H1 (cell line): ENCODE results near the gene NCKIPSD. TPM values are rescaled to one million over a fixed set of nuclear protein-coding genes. Genes with fewer than 3 reads are reported as not detected.

Experiments used
- CTCF ChIA-PET: fragments of 300-600 bp; sonication (Branson Sonifier 250); formaldehyde crosslinking; loops from one replicate; lab custom pipeline; 2021; ENCODE audit not compliant: partially characterized antibody; lab: Charles Lee
- POLR2A ChIA-PET: fragments of 300-600 bp; sonication (Branson Sonifier 250); formaldehyde crosslinking; loops from one replicate; lab custom pipeline; 2021; ENCODE audit warnings: inconsistent platforms; ENCODE audit not compliant: partially characterized antibody; lab: Charles Lee
- DNase-seq, 2 experiments: peaks; one replicate each; pipeline versions ENCODE4 v3.0.0 to v3.0.0-alpha.2; 2010 to 2022; ENCODE audit warnings: low spot score in 2 of 2, low read depth in 1 of 2, mixed read lengths in 1 of 2
- FAIRE-seq: peaks from 2 replicates; lab custom pipeline; 2011; peaks lifted over from hg19 to GRCh38; lab: Jason Lieb, UNC
- H2AFZ ChIP-seq: 2 replicates; pipeline ENCODE4 v1.8.1; 2012; ENCODE audit warnings: low read length, inconsistent platforms
- H2AK5ac ChIP-seq: 2 replicates; pipeline ENCODE4 v1.6.1; 2013; ENCODE audit warnings: low read depth, low read length
- H2BK120ac ChIP-seq: replicated peaks from 2 replicates; pipeline ENCODE3; 2013; ENCODE audit warnings: low read depth, low read length, inconsistent platforms
- H2BK12ac ChIP-seq: 2 replicates; pipeline ENCODE4 v1.6.1; 2013; ENCODE audit warnings: low read depth, low read length
- H2BK15ac ChIP-seq: 2 replicates; pipeline ENCODE4 v1.6.1; 2013; ENCODE audit warnings: low read length
- H2BK20ac ChIP-seq: 2 replicates; pipeline ENCODE4 v1.6.1; 2013; ENCODE audit warnings: low read length
- H2BK5ac ChIP-seq: 2 replicates; pipeline ENCODE4 v1.6.1; 2013; ENCODE audit warnings: low read depth, low read length
- H3K14ac ChIP-seq: 2 replicates; pipeline ENCODE4 v1.6.1; 2013; ENCODE audit warnings: inconsistent platforms; ENCODE audit not compliant: insufficient read length
- H3K18ac ChIP-seq: 2 replicates; pipeline ENCODE4 v1.6.1; 2013; ENCODE audit warnings: low read length; ENCODE audit errors: extremely low read depth
- H3K23ac ChIP-seq: 2 replicates; pipeline ENCODE4 v1.6.1; 2013; ENCODE audit warnings: inconsistent platforms; ENCODE audit not compliant: insufficient read length
- H3K23me2 ChIP-seq: 2 replicates; pipeline ENCODE4 v1.6.1; 2013; ENCODE audit warnings: low read depth, low read length
- H3K27ac ChIP-seq: 2 replicates; pipeline ENCODE4 v1.6.1; 2011; ENCODE audit warnings: low read depth, low read length, inconsistent platforms
- H3K27me3 ChIP-seq, 4 experiments: replicated peaks in 1 of 4; 1 replicate in 1 of 4; 2 replicates in 3 of 4; pipeline versions ENCODE4 v1.6.1 to v1.8.1; 2011 to 2013; ENCODE audit warnings: low read length in 3 of 4, mild to moderate bottlenecking in 3 of 4, inconsistent platforms in 2 of 4, mixed read lengths in 2 of 4, moderate library complexity in 1 of 4; ENCODE audit not compliant: control insufficient read depth in 3 of 4, insufficient read depth in 3 of 4; ENCODE audit errors: extremely low read depth in 1 of 4
- H3K36me3 ChIP-seq, 4 experiments: 2 replicates each; pipeline versions ENCODE4 v1.6.1 to v1.8.1; 2011 to 2013; ENCODE audit warnings: mild to moderate bottlenecking in 4 of 4, low read length in 3 of 4, moderate library complexity in 2 of 4, control low read depth in 1 of 4, inconsistent platforms in 1 of 4; ENCODE audit not compliant: insufficient read depth in 4 of 4, control insufficient read depth in 2 of 4
- H3K4ac ChIP-seq: replicated peaks from 2 replicates; pipeline ENCODE3; 2013; ENCODE audit warnings: low read length, low read depth, mixed read lengths, inconsistent platforms; ENCODE audit not compliant: insufficient read length
- H3K4me1 ChIP-seq, 4 experiments: replicated peaks in 1 of 4; 1 replicate in 1 of 4; 2 replicates in 3 of 4; pipeline versions ENCODE4 v1.6.1 to v1.8.1; 2011 to 2013; ENCODE audit warnings: low read length in 3 of 4, inconsistent platforms in 2 of 4, mixed read lengths in 1 of 4; ENCODE audit not compliant: insufficient read depth in 4 of 4, control insufficient read depth in 3 of 4
- H3K4me2 ChIP-seq, 2 experiments: 2 replicates each; pipeline versions ENCODE4 v1.6.1 to v1.8.1; 2011 to 2013; ENCODE audit warnings: low read depth in 2 of 2, low read length in 2 of 2, control low read depth in 1 of 2, inconsistent platforms in 1 of 2, mild to moderate bottlenecking in 1 of 2; ENCODE audit not compliant: insufficient read depth in 1 of 2
- H3K4me3 ChIP-seq, 4 experiments: fragments of 200-600, 300-600 bp in 1 of 4; sonication (generic), shearing (Covaris generic), sonication (Bioruptor Twin) in 1 of 4; 2 replicates each; pipeline versions ENCODE4 v1.5.1 to v1.8.1; 2011 to 2016; ENCODE audit warnings: low read length in 4 of 4, low read depth in 3 of 4, control low read depth in 2 of 4, inconsistent platforms in 2 of 4, mild to moderate bottlenecking in 2 of 4, mixed read lengths in 1 of 4, moderate library complexity in 1 of 4; ENCODE audit not compliant: insufficient read depth in 2 of 4; ENCODE audit errors: extremely low read depth in 1 of 4
- H3K56ac ChIP-seq: replicated peaks from 2 replicates; pipeline ENCODE3; 2013; ENCODE audit warnings: low read depth, mild to moderate bottlenecking, mixed read lengths, low read length, inconsistent platforms; ENCODE audit not compliant: insufficient read length
- H3K79me1 ChIP-seq: 2 replicates; pipeline ENCODE4 v1.6.1; 2013; ENCODE audit warnings: low read depth, low read length, control low read depth
- H3K79me2 ChIP-seq, 2 experiments: 2 replicates each; pipeline versions ENCODE4 v1.6.1 to v1.8.1; 2012 to 2013; ENCODE audit warnings: low read length in 2 of 2, mild to moderate bottlenecking in 2 of 2, inconsistent platforms in 1 of 2; ENCODE audit not compliant: insufficient read depth in 2 of 2, control insufficient read depth in 1 of 2
- H3K9ac ChIP-seq, 4 experiments: replicated peaks in 1 of 4; 1 replicate in 1 of 4; 2 replicates in 3 of 4; pipeline versions ENCODE4 v1.6.1 to v1.8.1; 2011 to 2013; ENCODE audit warnings: low read depth in 3 of 4, low read length in 3 of 4, control low read depth in 2 of 4, mild to moderate bottlenecking in 2 of 4, moderate library complexity in 2 of 4, inconsistent platforms in 1 of 4; ENCODE audit errors: extremely low read depth in 1 of 4
- H3K9me3 ChIP-seq, 2 experiments: 2 replicates each; pipeline versions ENCODE4 v1.6.1 to v1.8.1; 2012 to 2013; ENCODE audit warnings: mild to moderate bottlenecking in 2 of 2, moderate library complexity in 2 of 2, control low read depth in 1 of 2, inconsistent platforms in 1 of 2, low read depth in 1 of 2, low read length in 1 of 2, mixed read lengths in 1 of 2; ENCODE audit not compliant: insufficient read depth in 2 of 2
- H4K20me1 ChIP-seq, 2 experiments: replicated peaks in 1 of 2; 2 replicates each; pipeline versions ENCODE3 to v1.8.1; 2011 to 2013; ENCODE audit warnings: inconsistent platforms in 2 of 2, low read length in 2 of 2, mild to moderate bottlenecking in 1 of 2; ENCODE audit not compliant: insufficient read depth in 2 of 2, control insufficient read depth in 1 of 2
- H4K5ac ChIP-seq: 2 replicates; pipeline ENCODE4 v1.6.1; 2013; ENCODE audit warnings: low read length, low read depth, mixed read lengths, inconsistent platforms; ENCODE audit not compliant: insufficient read length
- H4K8ac ChIP-seq: 2 replicates; pipeline ENCODE4 v1.8.0; 2013; ENCODE audit warnings: mild to moderate bottlenecking, moderate library complexity, low read length, inconsistent platforms; ENCODE audit not compliant: insufficient read depth; ENCODE audit errors: extremely low read depth
- H4K91ac ChIP-seq: replicated peaks from 2 replicates; pipeline ENCODE3; 2013; ENCODE audit warnings: low read length, mixed read lengths, inconsistent platforms; ENCODE audit not compliant: insufficient read length
- BRCA1 ChIP-seq: IDR thresholded peaks from 2 replicates; pipeline ENCODE4 v1.6.1; 2012; ENCODE audit warnings: low read depth, low read length, improper control_type of control experiment
- KDM5A ChIP-seq: fragments of 200-600 bp; IDR thresholded peaks from 2 replicates; pipeline ENCODE4 v1.7.1; 2012; ENCODE audit warnings: mild to moderate bottlenecking, low read length, inconsistent platforms, mixed read lengths
- POLR2AphosphoS5 ChIP-seq: IDR thresholded peaks from 2 replicates; pipeline ENCODE4 v1.6.1; 2011; ENCODE audit warnings: low read depth, low read length
- RAD21 ChIP-seq, 2 experiments: IDR thresholded peaks in 1 of 2; conservative IDR thresholded peaks in 1 of 2; 2 replicates each; pipeline ENCODE4 v1.6.1; 2011; ENCODE audit warnings: low read depth in 2 of 2, low read length in 2 of 2, improper control_type of control experiment in 1 of 2, inconsistent platforms in 1 of 2, mild to moderate bottlenecking in 1 of 2, moderate library complexity in 1 of 2
- RNF2 ChIP-seq: fragments of 200-900, 300-1000 bp; sonication (generic); IDR thresholded peaks from 2 replicates; pipeline ENCODE4 v1.7.1; 2016; ENCODE audit warnings: borderline replicate concordance, low read depth, mild to moderate bottlenecking, antibody characterized with exemption, low read length; ENCODE audit not compliant: poor library complexity, severe bottlenecking; ENCODE audit errors: missing control alignments
- SP1 ChIP-seq: IDR thresholded peaks from 2 replicates; pipeline ENCODE4 v1.6.1; 2011; ENCODE audit warnings: low read depth, low read length
- SRF ChIP-seq: IDR thresholded peaks from 2 replicates; pipeline ENCODE4 v1.6.1; 2011; ENCODE audit warnings: mild to moderate bottlenecking, low read depth, low read length, moderate library complexity
- SUZ12 ChIP-seq: fragments of 200-600 bp; sonication (generic); IDR thresholded peaks from 2 replicates; pipeline ENCODE4 v1.6.1; 2012; ENCODE audit warnings: mild to moderate bottlenecking, inconsistent platforms, low read length, moderate library complexity, mixed read lengths
- ZNF274 ChIP-seq: IDR thresholded peaks from 2 replicates; pipeline ENCODE4 v1.7.0; 2012; ENCODE audit warnings: low read length, borderline replicate concordance; ENCODE audit errors: extremely low read depth
- WGBS, 2 experiments: shearing (Covaris generic) in 1 of 2; methylation state at CpG; one replicate each; pipeline versions ENCODE4 v1.1.6 to v1.1.7; 2013 to 2015; ENCODE audit warnings: low lambda C conversion rate in 2 of 2, mixed read lengths in 2 of 2, inconsistent platforms in 1 of 2, low coverage in 1 of 2, missing lambda C conversion rate in 1 of 2; ENCODE audit not compliant: insufficient replicate concordance in 2 of 2, insufficient coverage in 1 of 2, insufficient read length in 1 of 2; ENCODE audit errors: extremely low coverage in 1 of 2, missing lambda C conversion rate in 1 of 2; 5-methylcytosine and 5-hydroxymethylcytosine counted together
- polyA plus RNA-seq, 7 experiments: library from polyadenylated mRNA; depleted of rRNA in 3 of 7; stranded (reverse) in 5 of 7; unstranded in 2 of 7; fragments of >200 nt in 5 of 7; fragments of 200-250 nt in 2 of 7; gene quantifications; 1 replicate in 5 of 7; 2 replicates in 1 of 7; 4 replicates in 1 of 7; pipeline versions ENCODE4 v1.2.1 to v1.2.3, GENCODE V29; 2011 to 2013; ENCODE audit warnings: missing spikeins in 2 of 7, mixed read lengths in 2 of 7
- total RNA-seq: library from RNA; stranded (reverse); fragmentation: NEBNext Ultra II Directional; extraction: Animal tissue kit (Norgen Biotek cat#: 25700); gene quantifications from 2 replicates; pipeline ENCODE4 v1.2.1, GENCODE V29; 2021

Gene NCKIPSD
- total and polyA plus RNA-seq, 2 of the 8 experiments (the other 6 are each of a cell fraction or from before 2014, with no cell fraction given) = 34.7 to 91.8 TPM

DNA sequence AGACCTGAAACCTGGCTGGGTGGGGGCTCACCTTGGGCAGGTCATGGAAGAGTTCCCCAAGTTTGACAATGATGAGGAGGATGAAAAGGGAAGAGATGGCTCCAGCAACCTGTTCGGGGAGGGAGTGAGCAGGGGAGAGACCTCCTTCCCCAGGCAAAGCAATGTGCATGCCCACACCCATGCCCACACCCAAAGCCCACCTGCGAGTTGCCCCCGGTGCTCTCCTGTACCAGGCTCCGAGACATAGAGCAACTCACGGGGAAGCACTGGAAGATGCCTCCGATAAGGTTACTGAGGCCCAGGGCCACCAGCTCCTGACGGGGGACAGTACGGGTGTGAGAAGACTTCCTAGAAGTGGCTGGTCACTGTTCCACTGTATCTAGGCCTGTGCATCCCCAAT is 55.3 kb downstream of the NCKIPSD start:
- Histone ChIP-seq H3K27me3 (no peaks in the 10 kb centered on the region; a peak in 1 of 7 replicates), H3K9ac (no peak overlapping the region), H4K91ac (no peak overlapping the region), H4K5ac (no peak overlapping the region), H2BK12ac (no peak overlapping the region), H3K36me3 (peaks cover 20 to 55% (median 34%) of the 10 kb centered on the region in 4 experiments), H3K79me2 (peaks cover 0 to 9% of the 10 kb centered on the region in 2 experiments; a peak in 1 of 4 replicates), H2BK20ac (no peak overlapping the region), H3K18ac (no peak overlapping the region), H2BK15ac (no peak overlapping the region), H3K56ac (no peak overlapping the region), H2AK5ac (no peak overlapping the region), H2AFZ (no peak overlapping the region), H3K23ac (no peak overlapping the region), H3K4ac (no peak overlapping the region), H3K9me3 (no peaks in the 10 kb centered on the region), H3K4me1 (peaks cover 0 to 2% (median 0%) of the 10 kb centered on the region in 4 experiments; a peak in 2 of 7 replicates), H4K20me1 (peaks cover 6 to 34% of the 10 kb centered on the region in 2 experiments), H3K79me1 (peaks cover 7% of the 10 kb centered on the region), H2BK120ac (no peak overlapping the region), H2BK5ac (no peak overlapping the region), H4K8ac (no peak overlapping the region), H3K23me2 (0 out of 2 replicates have a peak, but pooled peaks cover 2% of the 10 kb centered on the region), H3K14ac (no peak overlapping the region), H3K4me2 (no peak overlapping the region), H3K4me3 (no peak overlapping the region), H3K27ac (no peak overlapping the region)
- ChIA-PET CTCF (interaction anchor here (0.7 to 1.6 kb wide), 2 partner anchors 55 to 71 kb away, joined by 4 read pairs; partner anchors contain the start of gene NCKIPSD), POLR2A (interaction anchor here (0.6 to 6.5 kb wide), 4 partner anchors 7 to 158 kb away, joined by 3 to 71 read pairs (median 4); partner anchors contain the start of gene TMEM89)
- DNase-seq (no peak), FAIRE-seq (no peak)
- WGBS, 2 experiments = 92% methylated on average over 8 of the region's 8 CpGs; no CpG with 5 or more reads in 1 of the 2 experiments
- TF ChIP-seq RNF2 (no peak), SRF (no peak), ZNF274 (no peak), BRCA1 (no peak), POLR2AphosphoS5 (no peak), SUZ12 (no peak), KDM5A (no peak), RAD21 (IDR thresholded peaks at IDR 0.05 in 1 of 2, conservative IDR thresholded peaks at IDR 0.05 in 1 of 2; ENCODE audit: low read depth in 2 of 2, low read length in 2 of 2) (no peak), SP1 (no peak)
